HL-60 (cell line): ENCODE data around the gene JRKL.
"Not testable (repeated sequence)": the region's sequence is repeated elsewhere in the genome, so short reads cannot be mapped to it uniquely, and the experiment has no call there.

ENCODE experiments used
- DNase-seq, 2 experiments: peaks; one replicate each; pipeline ENCODE4 v3.0.0-alpha.2; 2010 to 2020; ENCODE audit warnings: low read depth in 1 of 2, low spot score in 1 of 2
- H3K27ac ChIP-seq: fragments of 250-450 bp; sonication (Bioruptor Pico); replicated peaks from 2 replicates; pipeline ENCODE4 v1.5.1; 2020; ENCODE audit warnings: mild to moderate bottlenecking, moderate library complexity
- H3K27me3 ChIP-seq: fragments of 250-450 bp; sonication (Bioruptor Pico); 2 replicates; pipeline ENCODE4 v1.5.1; 2021; ENCODE audit warnings: mild to moderate bottlenecking, moderate library complexity; ENCODE audit not compliant: insufficient read depth, poor library complexity, severe bottlenecking
- H3K4me3 ChIP-seq: replicated peaks from 2 replicates; pipeline ENCODE4 v1.5.1; 2011; ENCODE audit warnings: mild to moderate bottlenecking, control low read depth, low read length; ENCODE audit not compliant: insufficient read depth
- CTCF ChIP-seq: IDR thresholded peaks from one replicate; pipeline ENCODE4 v1.5.1; 2011; ENCODE audit warnings: low read length, control low read depth, inconsistent platforms; ENCODE audit not compliant: insufficient read depth
- GABPA ChIP-seq: IDR thresholded peaks from 2 replicates; pipeline ENCODE4 v1.6.1; 2012; ENCODE audit warnings: low read depth
- POLR2AphosphoS5 ChIP-seq: IDR thresholded peaks from 2 replicates; pipeline ENCODE4 v1.6.1; 2012; ENCODE audit warnings: low read depth
- REST ChIP-seq: IDR thresholded peaks from 2 replicates; pipeline ENCODE4 v1.6.1; 2012; ENCODE audit warnings: low read depth; ENCODE audit not compliant: insufficient replicate concordance
- SPI1 ChIP-seq: IDR thresholded peaks from 2 replicates; pipeline ENCODE4 v1.6.1; 2012; ENCODE audit warnings: low read depth, mild to moderate bottlenecking, borderline replicate concordance

Gene JRKL

GRCh38 chr11:96400697-96401096, 10.9 kb downstream of the JRKL start:
- DNase-seq, result no peak
- no peak overlapping the region for H3K4me3 ChIP-seq
- no peaks in the 10 kb centered on the region for H3K27me3 ChIP-seq
- H3K27ac ChIP-seq, result no peak overlapping the region
- TF ChIP-seq REST, result no peak
- no peak for TF ChIP-seq CTCF
- no peak for TF ChIP-seq SPI1
- no peak for TF ChIP-seq POLR2AphosphoS5
- no peak for TF ChIP-seq GABPA

DNA sequence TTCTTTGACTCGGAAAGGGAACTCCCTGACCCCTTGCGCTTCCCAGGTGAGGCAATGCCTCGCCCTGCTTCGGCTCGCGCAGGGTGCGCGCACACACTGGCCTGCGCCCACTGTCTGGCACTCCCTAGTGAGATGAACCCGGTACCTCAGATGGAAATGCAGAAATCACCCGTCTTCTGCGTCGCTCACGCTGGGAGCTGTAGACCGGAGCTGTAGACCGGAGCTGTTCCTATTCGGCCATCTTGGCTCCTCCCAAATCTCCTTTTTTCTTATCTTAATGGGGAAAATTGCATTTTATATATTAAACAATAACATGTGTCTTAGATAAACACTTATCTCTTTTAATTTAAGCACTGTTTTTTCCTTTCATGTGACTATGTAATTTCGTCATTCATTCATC, 21.6 kb downstream of the JRKL start:
- not testable (repeated sequence) for H3K27ac ChIP-seq, H3K27me3 ChIP-seq, H3K4me3 ChIP-seq, DNase-seq

- no peaks in the 10 kb centered on the region for H3K27me3 ChIP-seq
- DNase-seq, result no peak
- no peak overlapping the region for H3K27ac ChIP-seq
- no peak overlapping the region for H3K4me3 ChIP-seq
- no peak for TF ChIP-seq REST
- TF ChIP-seq CTCF, result no peak
- no peak for TF ChIP-seq GABPA
- no peak for TF ChIP-seq SPI1
- no peak for TF ChIP-seq POLR2AphosphoS5
Measured at GRCh38 chr11:96412761-96413381, 23.1 kb downstream of the JRKL start.

- no peaks in the 10 kb centered on the region for H3K27me3 ChIP-seq
- H3K4me3 ChIP-seq, result no peak overlapping the region
- DNase-seq, result no peak
- no peak for TF ChIP-seq POLR2AphosphoS5
- no peak for TF ChIP-seq REST
- H3K27ac ChIP-seq, result no peak overlapping the region
Measured at GRCh38 chr11:96413408-96413807, 23.6 kb downstream of the JRKL start.
